GM06990 (cell line): ENCODE data around the gene RHEB.

Experiments
- DNase-seq: peaks from one replicate; pipeline ENCODE4 v3.0.0-alpha.2; 2011; ENCODE audit not compliant: insufficient read length; ENCODE audit errors: extremely low read depth
- H3K27me3 ChIP-seq: replicated peaks from 2 replicates; pipeline ENCODE4 v1.6.0; 2011; ENCODE audit warnings: low read length; ENCODE audit not compliant: control insufficient read depth, insufficient read depth
- H3K36me3 ChIP-seq: 2 replicates; pipeline ENCODE4 v1.5.1; 2011; ENCODE audit warnings: low read length; ENCODE audit not compliant: control insufficient read depth, insufficient read depth
- H3K4me3 ChIP-seq: replicated peaks from 2 replicates; pipeline ENCODE4 v1.5.1; 2011; ENCODE audit warnings: low read depth, mild to moderate bottlenecking, control low read depth, low read length
- TF ChIP-seq, protein P1 (sequence below): IDR thresholded peaks from 2 replicates; pipeline ENCODE4 v1.5.1; 2011; ENCODE audit warnings: low read length, control low read depth, mild to moderate bottlenecking, inconsistent platforms; ENCODE audit not compliant: insufficient read depth, poor library complexity, severe bottlenecking

RHEB gene

DNA sequence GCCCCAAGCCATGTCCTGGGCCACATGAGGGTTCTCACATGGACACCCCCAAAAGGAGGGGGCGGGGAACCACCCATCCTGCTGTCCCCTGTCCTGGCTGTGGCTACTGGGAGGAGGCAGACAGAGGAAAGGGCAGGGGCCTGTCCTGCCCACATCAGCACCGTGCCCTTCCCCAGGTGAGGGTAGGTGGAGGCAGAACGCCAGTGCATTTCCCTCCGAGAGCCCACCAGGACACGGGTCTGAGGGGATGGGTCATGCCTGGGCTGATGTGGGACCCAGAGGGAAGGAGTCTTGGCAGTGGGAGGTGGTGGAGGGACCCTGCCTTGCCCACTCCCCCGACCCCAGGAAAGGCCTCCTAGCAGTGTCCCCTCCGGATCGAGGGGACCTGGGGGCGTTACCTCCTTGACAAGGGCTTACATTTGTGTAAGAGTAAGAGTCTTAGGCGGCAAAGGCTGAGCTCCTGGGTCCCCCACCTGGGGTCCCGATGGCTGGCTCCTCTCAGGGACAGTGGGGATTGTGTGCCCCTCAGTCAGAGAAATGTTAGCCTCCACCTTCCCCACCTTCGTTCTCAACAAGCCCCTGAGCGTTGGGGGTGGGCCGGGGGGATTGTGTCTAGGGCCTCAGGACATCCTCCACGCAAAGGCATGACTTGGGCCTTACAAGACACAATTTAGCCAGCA is 85.8 kb downstream of the RHEB start:
- H3K36me3 ChIP-seq = no peaks in the 10 kb centered on the region
- no peak for DNase-seq
- peaks cover 2% of the 10 kb centered on the region; the same call in 1 of the 2 replicates for H3K27me3 ChIP-seq
- no peak overlapping the region for H3K4me3 ChIP-seq
- TF ChIP-seq, protein P1, sequence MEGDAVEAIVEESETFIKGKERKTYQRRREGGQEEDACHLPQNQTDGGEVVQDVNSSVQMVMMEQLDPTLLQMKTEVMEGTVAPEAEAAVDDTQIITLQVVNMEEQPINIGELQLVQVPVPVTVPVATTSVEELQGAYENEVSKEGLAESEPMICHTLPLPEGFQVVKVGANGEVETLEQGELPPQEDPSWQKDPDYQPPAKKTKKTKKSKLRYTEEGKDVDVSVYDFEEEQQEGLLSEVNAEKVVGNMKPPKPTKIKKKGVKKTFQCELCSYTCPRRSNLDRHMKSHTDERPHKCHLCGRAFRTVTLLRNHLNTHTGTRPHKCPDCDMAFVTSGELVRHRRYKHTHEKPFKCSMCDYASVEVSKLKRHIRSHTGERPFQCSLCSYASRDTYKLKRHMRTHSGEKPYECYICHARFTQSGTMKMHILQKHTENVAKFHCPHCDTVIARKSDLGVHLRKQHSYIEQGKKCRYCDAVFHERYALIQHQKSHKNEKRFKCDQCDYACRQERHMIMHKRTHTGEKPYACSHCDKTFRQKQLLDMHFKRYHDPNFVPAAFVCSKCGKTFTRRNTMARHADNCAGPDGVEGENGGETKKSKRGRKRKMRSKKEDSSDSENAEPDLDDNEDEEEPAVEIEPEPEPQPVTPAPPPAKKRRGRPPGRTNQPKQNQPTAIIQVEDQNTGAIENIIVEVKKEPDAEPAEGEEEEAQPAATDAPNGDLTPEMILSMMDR = no peak

GRCh38 chr7:151432658-151433521 is 86.8 kb downstream of the RHEB start:
- peak; percentile 42 for DNase-seq
- TF ChIP-seq, protein P1 = peak; percentile 52
- no peaks in the 10 kb centered on the region for H3K36me3 ChIP-seq
- H3K4me3 ChIP-seq = no peak overlapping the region
- no peaks in the 10 kb centered on the region for H3K27me3 ChIP-seq

DNA sequence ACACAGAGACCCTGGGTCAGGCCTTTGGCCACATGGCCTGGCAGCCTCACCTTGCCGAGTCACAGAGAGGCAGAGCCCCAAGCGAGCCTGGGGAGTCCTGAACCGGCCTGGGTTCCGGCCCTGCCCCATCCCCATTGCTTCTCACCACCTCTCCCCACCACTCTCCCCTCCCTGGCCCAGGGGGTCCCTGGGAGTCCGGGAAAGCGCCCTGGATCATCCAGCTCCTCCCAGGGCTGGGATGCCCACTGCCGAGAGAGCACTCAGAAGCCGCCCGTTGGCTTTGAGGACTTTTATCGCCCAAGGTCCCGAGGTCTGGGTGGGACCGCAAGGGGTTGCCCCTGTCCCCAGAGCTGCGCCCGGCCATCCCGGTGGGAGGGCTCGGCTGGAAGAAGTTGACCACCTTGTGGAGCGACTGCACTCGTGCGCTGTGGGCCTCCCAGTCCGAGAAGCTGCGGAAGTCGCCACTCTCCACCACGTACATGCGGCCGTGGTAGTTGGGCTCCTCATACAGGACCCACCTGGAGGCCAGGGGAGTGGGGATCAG is 87.9 kb downstream of the RHEB start:
- no peak overlapping the region for H3K4me3 ChIP-seq
- no peak for DNase-seq
- no peaks in the 10 kb centered on the region for H3K27me3 ChIP-seq
- TF ChIP-seq, protein P1 = no peak
- H3K36me3 ChIP-seq = no peaks in the 10 kb centered on the region

DNA sequence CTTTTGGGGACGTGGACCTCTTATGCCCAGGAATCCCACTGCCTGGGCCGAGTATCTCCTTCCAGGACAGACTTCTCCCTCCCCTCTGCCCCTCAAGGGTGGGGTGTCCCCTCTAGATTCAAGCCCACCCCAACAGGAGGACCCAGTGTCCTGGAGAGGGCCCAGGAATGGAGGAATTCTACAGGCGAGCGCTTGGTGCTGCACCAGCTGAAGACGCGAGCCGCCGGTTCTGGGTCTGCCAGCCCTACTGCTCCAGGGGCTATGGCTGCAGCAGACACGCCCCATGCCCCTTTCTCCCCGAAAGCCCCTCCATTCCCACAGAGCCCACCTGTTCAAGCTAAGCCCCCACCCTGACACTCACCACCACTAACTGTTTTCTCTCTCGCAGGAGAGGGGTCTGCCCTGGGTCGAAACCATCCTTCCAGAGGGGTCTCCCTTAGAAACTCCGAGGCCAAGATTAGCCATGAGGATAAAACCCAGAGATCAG is 88.4 kb downstream of the RHEB start:
- no peak for DNase-seq
- TF ChIP-seq, protein P1 = no peak
- Histone ChIP-seq H3K27me3 (no peaks in the 10 kb centered on the region), H3K36me3 (no peaks in the 10 kb centered on the region), H3K4me3 (no peak overlapping the region)

DNA sequence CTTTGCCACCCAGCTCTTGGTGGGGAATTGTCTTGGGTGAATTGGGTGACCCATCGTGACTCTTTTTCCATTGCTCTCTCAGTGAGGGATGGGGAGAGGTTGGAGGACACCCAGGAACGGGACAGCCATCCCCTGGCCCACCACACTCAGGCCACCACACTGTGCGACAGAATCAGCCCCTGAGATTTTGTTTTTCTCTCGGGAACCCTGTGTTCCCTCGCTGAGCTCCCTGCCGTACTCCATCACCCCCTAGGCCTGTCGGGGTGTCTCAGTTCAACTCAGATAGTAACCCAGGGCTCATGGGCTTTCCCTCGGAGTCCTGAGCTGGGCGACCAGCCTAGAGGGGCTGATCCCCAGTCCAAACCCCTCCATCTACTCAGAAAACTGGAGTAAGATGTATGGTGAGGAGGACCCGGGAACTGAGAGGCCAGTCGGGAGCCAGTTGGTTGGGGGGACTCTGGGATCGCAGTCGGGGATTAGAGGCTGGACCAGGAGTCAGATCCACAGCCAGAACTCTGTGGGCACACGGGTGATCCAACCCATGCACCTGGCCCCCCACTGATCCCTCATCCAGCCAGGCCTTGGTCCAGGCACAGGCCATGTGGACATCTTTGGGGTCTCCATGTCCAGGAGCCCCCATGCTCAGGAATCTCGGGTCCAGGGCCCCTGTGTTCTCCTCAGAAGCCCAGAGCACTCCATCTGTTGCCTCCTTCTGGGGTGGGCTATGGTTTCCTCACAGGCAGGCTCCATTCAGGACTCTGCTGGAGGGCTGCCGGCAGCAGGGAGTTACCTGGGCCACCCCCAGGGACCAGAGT is 89.1 kb downstream of the RHEB start:
- Histone ChIP-seq H3K27me3 (no peaks in the 10 kb centered on the region), H3K4me3 (no peak overlapping the region), H3K36me3 (no peaks in the 10 kb centered on the region)
- TF ChIP-seq, protein P1 = no peak
- no peak for DNase-seq
